Measurements from ENCODE around the gene KIF1B.
"Not testable (repeated sequence)": the region's sequence is repeated elsewhere in the genome, so short reads cannot be mapped to it uniquely, and the experiment has no call there.

DNA sequence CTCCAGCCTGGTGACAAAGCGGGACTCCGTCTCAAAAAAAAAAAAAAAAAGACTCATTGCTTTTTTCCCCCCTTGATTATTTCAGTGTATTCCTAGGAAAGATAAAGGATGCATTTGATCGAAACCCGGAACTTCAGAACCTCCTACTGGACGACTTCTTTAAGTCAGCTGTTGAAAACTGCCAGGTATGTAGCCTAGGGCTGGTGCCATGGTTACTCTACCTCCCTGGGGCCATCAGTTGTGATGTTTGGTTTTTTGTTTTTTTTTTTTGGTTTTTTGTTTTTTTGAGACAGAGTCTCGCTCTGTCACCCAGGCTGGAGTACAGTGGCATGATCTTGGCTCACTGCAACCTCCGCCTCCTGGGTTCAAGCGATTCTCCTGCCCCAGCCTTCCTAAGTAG, 208.4 kb downstream of the KIF1B start:
- TF ChIP-seq, protein P1, sequence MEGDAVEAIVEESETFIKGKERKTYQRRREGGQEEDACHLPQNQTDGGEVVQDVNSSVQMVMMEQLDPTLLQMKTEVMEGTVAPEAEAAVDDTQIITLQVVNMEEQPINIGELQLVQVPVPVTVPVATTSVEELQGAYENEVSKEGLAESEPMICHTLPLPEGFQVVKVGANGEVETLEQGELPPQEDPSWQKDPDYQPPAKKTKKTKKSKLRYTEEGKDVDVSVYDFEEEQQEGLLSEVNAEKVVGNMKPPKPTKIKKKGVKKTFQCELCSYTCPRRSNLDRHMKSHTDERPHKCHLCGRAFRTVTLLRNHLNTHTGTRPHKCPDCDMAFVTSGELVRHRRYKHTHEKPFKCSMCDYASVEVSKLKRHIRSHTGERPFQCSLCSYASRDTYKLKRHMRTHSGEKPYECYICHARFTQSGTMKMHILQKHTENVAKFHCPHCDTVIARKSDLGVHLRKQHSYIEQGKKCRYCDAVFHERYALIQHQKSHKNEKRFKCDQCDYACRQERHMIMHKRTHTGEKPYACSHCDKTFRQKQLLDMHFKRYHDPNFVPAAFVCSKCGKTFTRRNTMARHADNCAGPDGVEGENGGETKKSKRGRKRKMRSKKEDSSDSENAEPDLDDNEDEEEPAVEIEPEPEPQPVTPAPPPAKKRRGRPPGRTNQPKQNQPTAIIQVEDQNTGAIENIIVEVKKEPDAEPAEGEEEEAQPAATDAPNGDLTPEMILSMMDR (IDR thresholded peaks at IDR 0.05; ENCODE audit: low read length) = not testable (repeated sequence)
- TF ChIP-seq EZH2 (optimal IDR thresholded peaks at IDR 0.05; ENCODE audit: low read depth, low read length); EZH2phosphoT487 (IDR thresholded peaks at IDR 0.05; ENCODE audit: low read length): not testable (repeated sequence)

Data from MM.1S (cell line).